SK-N-SH treated with all-trans-retinoic acid at 6 μM for 48 hours (cell line): Measurements from ENCODE around the gene CYP4A22.
"Not testable (repeated sequence)": the region's sequence is repeated elsewhere in the genome, so short reads cannot be mapped to it uniquely, and the experiment has no call there.

ENCODE experiments used
- GLIS3 ChIP-seq: fragments of 250-450 bp; sonication (Bioruptor Pico); IDR thresholded peaks from 2 replicates; pipeline ENCODE4 v1.5.0; 2020; ENCODE audit warnings: mild to moderate bottlenecking, moderate library complexity
- PATZ1 ChIP-seq: fragments of 250-450 bp; sonication (Bioruptor Pico); IDR thresholded peaks from 2 replicates; pipeline ENCODE4 v1.8.0; 2020; ENCODE audit warnings: mild to moderate bottlenecking, moderate library complexity, borderline replicate concordance
- RARB ChIP-seq: fragments of 250-450 bp; sonication (Bioruptor Pico); IDR thresholded peaks from 2 replicates; pipeline ENCODE4 v1.8.0; 2021; ENCODE audit warnings: mild to moderate bottlenecking, moderate library complexity
- TSHZ2 ChIP-seq: fragments of 250-450 bp; sonication (Bioruptor Pico); IDR thresholded peaks from 2 replicates; pipeline ENCODE4 v1.5.0; 2020; ENCODE audit warnings: mild to moderate bottlenecking, moderate library complexity
- ZFP30 ChIP-seq: fragments of 450-650 bp; formaldehyde crosslinking; IDR thresholded peaks from 2 replicates; pipeline ENCODE4 v1.5.0; 2022; ENCODE audit warnings: mild to moderate bottlenecking, moderate library complexity

- not testable (repeated sequence) for TF ChIP-seq TSHZ2, ZFP30, RARB, GLIS3, PATZ1 (CRISPR knock-in tag)
Observed at GRCh38 chr1:47193496-47193895, 56.3 kb downstream of the CYP4A22 start.
